ENCODE data around the gene VTCN1. TPM values are rescaled to one million over a fixed set of nuclear protein-coding genes. Genes with fewer than 3 reads are reported as not detected.
A peak's percentile ranks its signal among the peaks of the same experiment; 100 is the strongest.

Gene VTCN1
- total and polyA plus RNA-seq, 2 donors = 0.70 to 6.2 TPM

GRCh38 chr1:117188816-117189437, 21.8 kb downstream of the VTCN1 start:
- WGBS = 47% methylated on average over 8 of the region's 8 CpGs
- Histone ChIP-seq H3K4me3 (ENCODE audit: low read depth, low read length) (no peak overlapping the region), H3K27ac (ENCODE audit: low read depth) (no peak overlapping the region), H3K36me3 (ENCODE audit: insufficient read depth) (no peaks in the 10 kb centered on the region), H3K4me1 (ENCODE audit: insufficient read depth) (no peaks in the 10 kb centered on the region)
- DNase-seq (ENCODE audit: extremely low spot score) = no peak

- Histone ChIP-seq H3K36me3 (ENCODE audit: insufficient read depth) (no peaks in the 10 kb centered on the region), H3K4me3 (ENCODE audit: low read depth, low read length) (no peak overlapping the region), H3K27ac (ENCODE audit: low read depth) (no peak overlapping the region), H3K4me1 (ENCODE audit: insufficient read depth) (no peaks in the 10 kb centered on the region)
- WGBS = 70% methylated on average over 5 of the region's 5 CpGs
- no peak for DNase-seq (ENCODE audit: extremely low spot score)
Measured at GRCh38 chr1:117188170-117188815, 22.4 kb downstream of the VTCN1 start.

GRCh38 chr1:117183112-117183511, 27.6 kb downstream of the VTCN1 start:
- no peak overlapping the region for H3K4me3 ChIP-seq (ENCODE audit: low read depth, low read length)
- H3K36me3 ChIP-seq (ENCODE audit: insufficient read depth) = no peaks in the 10 kb centered on the region
- H3K4me1 ChIP-seq (ENCODE audit: insufficient read depth) = no peaks in the 10 kb centered on the region
- 94% methylated on average over 4 of the region's 4 CpGs for WGBS
- DNase-seq (ENCODE audit: extremely low spot score) = no peak
- no peak overlapping the region for H3K27ac ChIP-seq (ENCODE audit: low read depth)

GRCh38 chr1:117182319-117182718, 28.4 kb downstream of the VTCN1 start:
- WGBS = 97% methylated on average over 3 of the region's 3 CpGs
- DNase-seq (ENCODE audit: extremely low spot score) = no peak
- Histone ChIP-seq H3K4me1 (ENCODE audit: insufficient read depth) (no peaks in the 10 kb centered on the region), H3K4me3 (ENCODE audit: low read depth, low read length) (no peak overlapping the region), H3K27ac (ENCODE audit: low read depth) (no peak overlapping the region), H3K36me3 (ENCODE audit: insufficient read depth) (no peaks in the 10 kb centered on the region)

- Histone ChIP-seq H3K4me3 (ENCODE audit: low read depth, low read length) (no peak overlapping the region), H3K4me1 (ENCODE audit: insufficient read depth) (no peaks in the 10 kb centered on the region), H3K36me3 (ENCODE audit: insufficient read depth) (no peaks in the 10 kb centered on the region), H3K27ac (ENCODE audit: low read depth) (no peak overlapping the region)
- 68% methylated on average over 5 of the region's 5 CpGs for WGBS
- DNase-seq (ENCODE audit: extremely low spot score) = no peak
Measured at GRCh38 chr1:117181630-117182041, 29.1 kb downstream of the VTCN1 start.

- Histone ChIP-seq H3K27ac (ENCODE audit: low read depth) (no peak overlapping the region), H3K4me3 (ENCODE audit: low read depth, low read length) (no peak overlapping the region), H3K4me1 (ENCODE audit: insufficient read depth) (no peaks in the 10 kb centered on the region), H3K36me3 (ENCODE audit: insufficient read depth) (no peaks in the 10 kb centered on the region)
- peak; percentile 21 for DNase-seq (ENCODE audit: extremely low spot score)
- WGBS = 81% methylated on average over 5 of the region's 5 CpGs
Measured at GRCh38 chr1:117180147-117180967, 30.4 kb downstream of the VTCN1 start.

GRCh38 chr1:117179471-117179870, 31.3 kb downstream of the VTCN1 start:
- H3K36me3 ChIP-seq (ENCODE audit: insufficient read depth) = no peaks in the 10 kb centered on the region
- no peak for DNase-seq (ENCODE audit: extremely low spot score)
- no peaks in the 10 kb centered on the region for H3K4me1 ChIP-seq (ENCODE audit: insufficient read depth)
- no peak overlapping the region for H3K27ac ChIP-seq (ENCODE audit: low read depth)
- no peak overlapping the region for H3K4me3 ChIP-seq (ENCODE audit: low read depth, low read length)
- 45% methylated on average over 5 of the region's 5 CpGs for WGBS

- H3K4me3 ChIP-seq (ENCODE audit: low read depth, low read length) = no peak overlapping the region
- WGBS = 84% methylated on average over 5 of the region's 5 CpGs
- H3K27ac ChIP-seq (ENCODE audit: low read depth) = no peak overlapping the region
- no peaks in the 10 kb centered on the region for H3K4me1 ChIP-seq (ENCODE audit: insufficient read depth)
- H3K36me3 ChIP-seq (ENCODE audit: insufficient read depth) = no peaks in the 10 kb centered on the region
- no peak for DNase-seq (ENCODE audit: extremely low spot score)
Measured at GRCh38 chr1:117178756-117179155, 32.0 kb downstream of the VTCN1 start.

- H3K4me3 ChIP-seq (ENCODE audit: low read depth, low read length) = no peak overlapping the region
- no peak for DNase-seq (ENCODE audit: extremely low spot score)
- WGBS = 48% methylated on average over 1 of the region's 1 CpG
- no peaks in the 10 kb centered on the region for H3K4me1 ChIP-seq (ENCODE audit: insufficient read depth)
- no peak overlapping the region for H3K27ac ChIP-seq (ENCODE audit: low read depth)
- H3K36me3 ChIP-seq (ENCODE audit: insufficient read depth) = no peaks in the 10 kb centered on the region
Measured at GRCh38 chr1:117177376-117177775, 33.4 kb downstream of the VTCN1 start.

- no peak overlapping the region for H3K4me3 ChIP-seq (ENCODE audit: low read depth, low read length)
- no peak for DNase-seq (ENCODE audit: extremely low spot score)
- no peak overlapping the region for H3K27ac ChIP-seq (ENCODE audit: low read depth)
- 83% methylated on average over 6 of the region's 6 CpGs for WGBS
- H3K4me1 ChIP-seq (ENCODE audit: insufficient read depth) = no peaks in the 10 kb centered on the region
- no peaks in the 10 kb centered on the region for H3K36me3 ChIP-seq (ENCODE audit: insufficient read depth)
Measured at GRCh38 chr1:117176579-117176978, 34.1 kb downstream of the VTCN1 start.

GRCh38 chr1:117174851-117175250, 35.9 kb downstream of the VTCN1 start:
- DNase-seq (ENCODE audit: extremely low spot score) = no peak
- no peak overlapping the region for H3K4me3 ChIP-seq (ENCODE audit: low read depth, low read length)
- H3K4me1 ChIP-seq (ENCODE audit: insufficient read depth) = no peaks in the 10 kb centered on the region
- 96% methylated on average over 4 of the region's 4 CpGs for WGBS
- H3K27ac ChIP-seq (ENCODE audit: low read depth) = no peak overlapping the region
- no peaks in the 10 kb centered on the region for H3K36me3 ChIP-seq (ENCODE audit: insufficient read depth)

- WGBS = 43% methylated on average over 6 of the region's 6 CpGs
- Histone ChIP-seq H3K4me1 (ENCODE audit: insufficient read depth) (no peaks in the 10 kb centered on the region), H3K4me3 (ENCODE audit: low read depth, low read length) (no peak overlapping the region), H3K36me3 (ENCODE audit: insufficient read depth) (no peaks in the 10 kb centered on the region), H3K27ac (ENCODE audit: low read depth) (no peak overlapping the region)
- no peak for DNase-seq (ENCODE audit: extremely low spot score)
Measured at GRCh38 chr1:117173691-117174090, 37.0 kb downstream of the VTCN1 start.

- Histone ChIP-seq H3K27ac (ENCODE audit: low read depth) (no peak overlapping the region), H3K36me3 (ENCODE audit: insufficient read depth) (no peaks in the 10 kb centered on the region), H3K4me1 (ENCODE audit: insufficient read depth) (no peaks in the 10 kb centered on the region), H3K4me3 (ENCODE audit: low read depth, low read length) (no peak overlapping the region)
- no peak for DNase-seq (ENCODE audit: extremely low spot score)
- 94% methylated on average over 10 of the region's 10 CpGs for WGBS
Measured at GRCh38 chr1:117173006-117173405, 37.7 kb downstream of the VTCN1 start.

Data from urinary bladder (tissue), 4 donors.